ENCODE measurements around the gene MYO9B. TPM values are rescaled to one million over a fixed set of nuclear protein-coding genes. Genes with fewer than 3 reads are reported as not detected.

MYO9B gene
- total and polyA plus RNA-seq, 9 donors: 18.0 to 55.5 (median 39.7) TPM

- no peak overlapping the region for H3K4me3 ChIP-seq (ENCODE audit: low read length)
- no peaks in the 10 kb centered on the region for H3K9me3 ChIP-seq (replicated peaks; ENCODE audit: control insufficient read depth, low read depth, low read length)
- H3K36me3 ChIP-seq (ENCODE audit: control insufficient read depth, insufficient read depth, low read length): peaks cover 74% of the 10 kb centered on the region
- no peak for DNase-seq
- no peaks in the 10 kb centered on the region for H3K4me1 ChIP-seq (ENCODE audit: control insufficient read depth, insufficient read depth, low read length)
- 98% methylated on average over 6 of the region's 7 CpGs for WGBS (ENCODE audit: insufficient coverage)
- H3K27me3 ChIP-seq (ENCODE audit: control insufficient read depth, insufficient read depth, low read length): no peaks in the 10 kb centered on the region
- H3K27ac ChIP-seq (ENCODE audit: low read length): no peak overlapping the region
These were observed 121.0 kb downstream of the MYO9B start for GRCh38 chr19:17196610-17197009.

DNA sequence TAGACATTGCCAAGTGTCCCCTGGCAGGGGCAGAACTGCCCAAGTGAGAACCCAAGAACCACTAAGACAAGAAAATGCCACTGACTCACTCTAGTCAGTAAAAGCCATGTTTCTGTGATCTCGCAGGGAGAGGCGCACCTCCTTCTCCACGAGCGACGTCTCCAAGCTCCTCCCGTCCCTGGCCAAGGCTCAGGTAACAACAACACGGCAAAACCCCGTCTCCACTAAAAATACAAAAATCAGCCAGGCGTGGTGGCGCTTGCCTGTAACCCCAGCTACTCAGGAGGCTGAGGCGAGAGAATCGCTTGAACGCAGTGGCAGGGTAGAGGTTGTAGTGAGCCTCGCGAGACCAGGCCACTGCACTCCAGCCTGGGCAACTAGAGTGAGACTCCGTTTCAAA lies 122.1 kb downstream of the MYO9B start:
- no peaks in the 10 kb centered on the region for H3K4me1 ChIP-seq (ENCODE audit: control insufficient read depth, insufficient read depth, low read length)
- no peak overlapping the region for H3K27ac ChIP-seq (ENCODE audit: low read length)
- H3K9me3 ChIP-seq (replicated peaks; ENCODE audit: control insufficient read depth, low read depth, low read length): no peaks in the 10 kb centered on the region
- 91% methylated on average over 5 of the region's 16 CpGs for WGBS (ENCODE audit: insufficient coverage)
- DNase-seq: no peak
- H3K27me3 ChIP-seq (ENCODE audit: control insufficient read depth, insufficient read depth, low read length): no peaks in the 10 kb centered on the region
- H3K4me3 ChIP-seq (ENCODE audit: low read length): no peak overlapping the region
- H3K36me3 ChIP-seq (ENCODE audit: control insufficient read depth, insufficient read depth, low read length): peaks cover 80% of the 10 kb centered on the region

- H3K36me3 ChIP-seq (ENCODE audit: control insufficient read depth, insufficient read depth, low read length): peaks cover 71% of the 10 kb centered on the region
- 88% methylated on average over 8 of the region's 16 CpGs for WGBS (ENCODE audit: insufficient coverage)
- no peaks in the 10 kb centered on the region for H3K9me3 ChIP-seq (replicated peaks; ENCODE audit: control insufficient read depth, low read depth, low read length)
- no peaks in the 10 kb centered on the region for H3K27me3 ChIP-seq (ENCODE audit: control insufficient read depth, insufficient read depth, low read length)
- no peak for DNase-seq
- no peaks in the 10 kb centered on the region for H3K4me1 ChIP-seq (ENCODE audit: control insufficient read depth, insufficient read depth, low read length)
- H3K4me3 ChIP-seq (ENCODE audit: low read length): no peak overlapping the region
- no peak overlapping the region for H3K27ac ChIP-seq (ENCODE audit: low read length)
These were observed 125.0 kb downstream of the MYO9B start for GRCh38 chr19:17200408-17201079.

DNA sequence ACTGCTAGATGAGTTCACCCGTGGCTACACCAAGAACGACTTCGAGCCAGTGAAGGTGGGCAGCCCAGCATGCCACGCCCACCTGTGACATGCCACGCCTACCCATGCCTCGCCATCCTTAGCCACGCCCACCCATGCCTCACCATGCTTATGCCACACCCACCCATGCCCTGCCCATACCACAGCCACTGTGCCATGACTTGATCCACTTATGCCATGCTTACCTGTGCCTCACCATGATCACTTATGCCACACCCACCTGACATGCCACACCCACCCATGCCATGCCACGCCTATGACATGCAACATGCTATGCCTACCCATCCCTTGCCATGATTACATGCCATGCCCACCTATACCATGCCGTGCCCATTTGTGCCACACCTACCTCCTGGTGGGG lies 126.7 kb downstream of the MYO9B start:
- Histone ChIP-seq H3K27me3 (ENCODE audit: control insufficient read depth, insufficient read depth, low read length) (no peaks in the 10 kb centered on the region), H3K4me3 (ENCODE audit: low read length) (no peak overlapping the region), H3K27ac (ENCODE audit: low read length) (no peak overlapping the region), H3K4me1 (ENCODE audit: control insufficient read depth, insufficient read depth, low read length) (no peaks in the 10 kb centered on the region), H3K9me3 (replicated peaks; ENCODE audit: control insufficient read depth, low read depth, low read length) (no peaks in the 10 kb centered on the region), H3K36me3 (ENCODE audit: control insufficient read depth, insufficient read depth, low read length) (peaks cover 81% of the 10 kb centered on the region)
- 84% methylated on average over 8 of the region's 9 CpGs for WGBS (ENCODE audit: insufficient coverage)
- DNase-seq: no peak

GRCh38 chr19:17202713-17203112 lies 127.1 kb downstream of the MYO9B start:
- no peak for DNase-seq
- Histone ChIP-seq H3K36me3 (ENCODE audit: control insufficient read depth, insufficient read depth, low read length) (peaks cover 77% of the 10 kb centered on the region), H3K9me3 (replicated peaks; ENCODE audit: control insufficient read depth, low read depth, low read length) (no peaks in the 10 kb centered on the region), H3K4me1 (ENCODE audit: control insufficient read depth, insufficient read depth, low read length) (no peaks in the 10 kb centered on the region), H3K4me3 (ENCODE audit: low read length) (no peak overlapping the region), H3K27ac (ENCODE audit: low read length) (no peak overlapping the region), H3K27me3 (ENCODE audit: control insufficient read depth, insufficient read depth, low read length) (no peaks in the 10 kb centered on the region)
- WGBS (ENCODE audit: insufficient coverage): 88% methylated on average over 16 of the region's 17 CpGs

DNA sequence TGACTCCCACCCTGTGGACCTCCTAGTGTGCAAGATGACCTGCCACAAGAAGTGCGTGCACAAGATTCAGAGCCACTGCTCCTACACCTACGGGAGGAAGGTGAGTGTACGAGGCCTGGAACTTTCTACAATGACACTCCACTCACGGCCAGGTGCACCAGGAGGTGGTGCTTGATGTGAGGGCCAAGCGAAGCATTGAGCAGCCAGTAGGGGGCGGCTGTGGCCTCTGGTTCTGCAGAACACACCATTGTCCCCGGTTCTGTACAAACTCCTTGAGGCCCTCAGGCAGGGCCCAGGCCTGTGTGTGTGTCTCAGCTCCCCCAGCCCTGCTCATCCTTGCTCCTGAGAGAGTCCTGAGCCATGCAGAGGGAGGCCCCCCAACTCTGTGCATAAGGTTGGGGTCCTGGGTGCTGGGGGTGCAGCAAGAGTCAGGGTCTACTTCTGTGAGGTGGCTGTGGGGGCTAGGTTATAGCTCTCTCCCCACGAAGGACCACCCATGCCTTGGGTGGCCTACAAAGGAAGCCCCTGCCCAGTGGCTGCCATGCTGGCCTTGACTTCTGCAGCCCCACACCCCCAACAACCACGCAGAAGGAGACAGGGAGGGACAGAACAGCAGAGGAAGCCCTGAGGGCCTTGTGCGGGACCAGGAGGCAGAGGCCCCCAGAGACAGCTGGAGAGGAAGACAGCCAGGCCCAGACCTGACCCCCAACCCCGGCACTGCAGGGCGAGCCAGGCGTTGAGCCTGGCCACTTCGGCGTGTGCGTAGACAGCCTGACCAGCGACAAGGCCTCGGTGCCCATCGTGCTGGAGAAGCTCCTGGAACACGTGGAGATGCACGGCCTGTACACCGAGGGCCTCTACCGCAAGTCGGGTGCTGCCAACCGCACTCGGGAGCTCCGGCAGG lies 129.9 kb downstream of the MYO9B start:
- Histone ChIP-seq H3K27me3 (ENCODE audit: control insufficient read depth, insufficient read depth, low read length) (no peaks in the 10 kb centered on the region), H3K9me3 (replicated peaks; ENCODE audit: control insufficient read depth, low read depth, low read length) (no peaks in the 10 kb centered on the region), H3K4me1 (ENCODE audit: control insufficient read depth, insufficient read depth, low read length) (no peaks in the 10 kb centered on the region), H3K4me3 (ENCODE audit: low read length) (no peak overlapping the region), H3K36me3 (ENCODE audit: control insufficient read depth, insufficient read depth, low read length) (peaks cover 76% of the 10 kb centered on the region), H3K27ac (ENCODE audit: low read length) (no peak overlapping the region)
- no peak for DNase-seq
- 82% methylated on average over 24 of the region's 27 CpGs for WGBS (ENCODE audit: insufficient coverage)

GRCh38 chr19:17206736-17207581 lies 131.4 kb downstream of the MYO9B start:
- H3K4me1 ChIP-seq (ENCODE audit: control insufficient read depth, insufficient read depth, low read length): no peaks in the 10 kb centered on the region
- no peak overlapping the region for H3K4me3 ChIP-seq (ENCODE audit: low read length)
- H3K27ac ChIP-seq (ENCODE audit: low read length): no peak overlapping the region
- WGBS (ENCODE audit: insufficient coverage): 88% methylated on average over 13 of the region's 25 CpGs
- H3K9me3 ChIP-seq (replicated peaks; ENCODE audit: control insufficient read depth, low read depth, low read length): no peaks in the 10 kb centered on the region
- H3K27me3 ChIP-seq (ENCODE audit: control insufficient read depth, insufficient read depth, low read length): no peaks in the 10 kb centered on the region
- H3K36me3 ChIP-seq (ENCODE audit: control insufficient read depth, insufficient read depth, low read length): peaks cover 68% of the 10 kb centered on the region
- DNase-seq: no peak

GRCh38 chr19:17209126-17210036 lies 133.8 kb downstream of the MYO9B start:
- H3K9me3 ChIP-seq (replicated peaks; ENCODE audit: control insufficient read depth, low read depth, low read length): no peaks in the 10 kb centered on the region
- WGBS (ENCODE audit: insufficient coverage): 77% methylated on average over 17 of the region's 28 CpGs
- no peak overlapping the region for H3K4me3 ChIP-seq (ENCODE audit: low read length)
- no peaks in the 10 kb centered on the region for H3K27me3 ChIP-seq (ENCODE audit: control insufficient read depth, insufficient read depth, low read length)
- no peak for DNase-seq
- H3K36me3 ChIP-seq (ENCODE audit: control insufficient read depth, insufficient read depth, low read length): peaks cover 63% of the 10 kb centered on the region
- H3K27ac ChIP-seq (ENCODE audit: low read length): no peak overlapping the region
- peaks cover 2% of the 10 kb centered on the region for H3K4me1 ChIP-seq (ENCODE audit: control insufficient read depth, insufficient read depth, low read length)

DNA sequence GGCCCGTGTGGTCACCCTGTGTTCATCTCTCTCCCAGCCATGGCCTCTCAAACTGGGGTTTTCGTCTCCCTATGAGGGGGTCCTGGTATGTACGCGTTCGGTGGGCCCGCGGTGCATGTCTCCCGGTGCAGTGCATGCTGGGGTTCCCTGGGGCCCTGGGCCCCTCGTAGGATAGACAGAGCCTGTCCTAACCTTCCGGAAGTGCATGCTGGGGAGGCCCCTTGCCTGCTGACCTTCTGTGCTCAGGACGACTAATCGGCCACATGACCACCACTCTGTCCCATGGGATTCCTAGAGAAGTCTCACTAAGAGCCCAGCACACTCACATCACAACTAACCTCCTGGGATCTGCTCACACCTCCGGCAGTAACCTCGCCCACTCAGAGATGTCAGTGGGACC lies 134.7 kb downstream of the MYO9B start:
- Histone ChIP-seq H3K27me3 (ENCODE audit: control insufficient read depth, insufficient read depth, low read length) (no peaks in the 10 kb centered on the region), H3K9me3 (replicated peaks; ENCODE audit: control insufficient read depth, low read depth, low read length) (no peaks in the 10 kb centered on the region), H3K36me3 (ENCODE audit: control insufficient read depth, insufficient read depth, low read length) (peaks cover 56% of the 10 kb centered on the region), H3K4me1 (ENCODE audit: control insufficient read depth, insufficient read depth, low read length) (peaks cover 8% of the 10 kb centered on the region), H3K4me3 (ENCODE audit: low read length) (no peak overlapping the region), H3K27ac (ENCODE audit: low read length) (no peak overlapping the region)
- WGBS (ENCODE audit: insufficient coverage): 88% methylated on average over 11 of the region's 14 CpGs
- DNase-seq: no peak

Data from muscle of leg (tissue), 11 donors.